GM11168 (cell line): ENCODE data around the gene ZNF81.
"Not testable (repeated sequence)": the region's sequence is repeated elsewhere in the genome, so short reads cannot be mapped to it uniquely, and the experiment has no call there.

ENCODE experiments used
- in situ Hi-C: fragments of 300-500 bp; cut with MboI; formaldehyde crosslinking; loops from one replicate; pipeline ENCODE4 v1.12.0; 2022; ENCODE audit warnings: low sequenced_read_pairs; ENCODE audit not compliant: unreplicated experiment

The ZNF81 gene

DNA sequence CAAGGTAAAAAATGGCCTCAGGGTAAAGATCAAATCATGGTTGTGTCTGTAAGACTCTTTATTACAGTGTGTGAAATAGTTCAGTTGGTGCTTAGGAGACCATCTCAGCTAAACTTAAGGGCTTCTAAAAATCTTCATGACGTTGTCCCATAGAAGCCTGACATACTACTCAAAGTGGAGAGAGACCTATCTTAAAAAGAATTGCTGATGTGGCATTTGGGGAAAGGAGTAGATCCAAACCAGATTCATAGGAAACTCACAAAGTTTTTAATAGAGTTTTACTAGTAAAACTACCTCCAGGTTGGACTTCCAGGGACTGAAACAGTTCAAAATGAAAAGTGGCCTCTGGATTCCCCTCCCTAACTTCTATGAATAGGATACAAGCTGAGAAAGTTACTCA, 81.6 kb downstream of the ZNF81 start:
- in situ Hi-C loops, result no loop called here

GRCh38 chrX:47927212-47927611, 90.5 kb downstream of the ZNF81 start:
- in situ Hi-C loops, result no loop called here

DNA sequence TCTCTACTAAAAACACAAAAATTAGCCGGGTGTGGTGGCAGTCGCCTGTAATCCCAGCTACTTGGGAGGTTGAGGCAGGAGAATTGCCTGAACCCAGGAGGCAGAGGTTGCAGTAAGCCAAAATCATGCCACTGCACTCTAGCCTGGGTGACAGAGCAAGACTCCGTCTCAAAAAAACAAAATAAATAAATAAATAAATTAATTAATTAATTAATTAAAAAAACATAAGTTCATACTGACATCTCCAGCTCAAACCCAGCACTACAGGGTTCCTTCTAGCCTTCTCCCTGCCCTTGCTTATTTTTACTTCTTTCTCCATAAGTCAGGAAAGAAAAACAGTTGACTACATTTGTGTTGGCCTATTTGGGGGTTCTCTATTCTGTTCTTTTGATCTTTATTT, 95.3 kb downstream of the ZNF81 start:
- in situ Hi-C loops, result not testable (repeated sequence)

GRCh38 chrX:47933946-47934345, 97.2 kb downstream of the ZNF81 start:
- in situ Hi-C loops, result no loop called here

DNA sequence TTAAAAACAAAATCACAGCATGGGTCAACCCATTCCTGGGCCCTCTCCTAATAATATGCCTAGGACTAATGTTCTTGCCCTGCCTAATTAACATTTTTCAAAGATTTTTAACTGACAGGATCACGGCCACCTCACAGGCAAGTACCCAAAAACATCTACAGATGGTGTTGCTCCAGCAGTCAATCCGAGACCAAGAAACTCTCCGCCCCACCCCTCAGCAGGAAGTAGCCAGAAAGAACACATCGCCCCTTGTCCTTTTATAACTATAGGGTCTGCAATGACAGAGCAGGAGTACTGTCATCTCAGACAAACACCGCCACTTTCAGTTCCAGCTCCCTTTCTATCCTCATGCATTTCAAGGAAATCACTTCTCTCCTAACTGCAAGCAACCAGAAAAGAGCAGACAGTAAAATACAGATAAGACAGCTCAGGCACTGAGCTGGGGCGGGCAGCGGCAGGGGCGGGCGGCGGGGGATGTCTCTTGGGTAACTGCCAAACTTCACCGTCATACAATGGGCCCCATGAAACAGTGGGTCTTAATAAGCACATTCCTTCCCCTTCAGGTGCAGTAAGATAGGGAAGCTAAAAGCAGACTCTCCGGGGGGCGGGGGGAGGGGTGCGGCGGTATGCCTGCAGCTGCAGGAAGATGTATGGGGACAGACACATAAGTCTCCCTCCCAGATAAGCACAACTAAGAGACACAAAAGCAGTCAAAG, 99.7 kb downstream of the ZNF81 start:
- in situ Hi-C loops, result no loop called here

GRCh38 chrX:47936940-47937317, 100.2 kb downstream of the ZNF81 start:
- in situ Hi-C loops, result no loop called here

GRCh38 chrX:47940448-47940847, 103.7 kb downstream of the ZNF81 start:
- in situ Hi-C loops, result no loop called here

DNA sequence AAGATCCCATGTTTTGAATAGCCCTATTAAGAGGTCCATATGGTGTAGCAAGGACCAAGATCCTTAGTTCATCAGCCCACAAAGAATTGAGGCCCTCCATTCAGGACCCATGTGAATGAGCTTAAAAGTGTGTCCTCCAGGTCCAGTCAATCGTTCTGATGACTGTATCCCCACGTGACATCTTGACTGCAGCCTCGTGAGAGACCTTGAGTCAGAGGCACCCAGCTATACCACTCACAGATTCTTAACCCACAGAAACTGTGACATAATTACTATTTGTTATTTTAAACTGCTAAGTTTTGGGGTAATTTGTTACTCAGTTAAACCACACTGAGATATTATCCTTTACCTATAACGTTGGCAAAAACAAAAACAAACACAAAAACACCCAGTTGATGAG, 104.7 kb downstream of the ZNF81 start:
- in situ Hi-C loops, result no loop called here

DNA sequence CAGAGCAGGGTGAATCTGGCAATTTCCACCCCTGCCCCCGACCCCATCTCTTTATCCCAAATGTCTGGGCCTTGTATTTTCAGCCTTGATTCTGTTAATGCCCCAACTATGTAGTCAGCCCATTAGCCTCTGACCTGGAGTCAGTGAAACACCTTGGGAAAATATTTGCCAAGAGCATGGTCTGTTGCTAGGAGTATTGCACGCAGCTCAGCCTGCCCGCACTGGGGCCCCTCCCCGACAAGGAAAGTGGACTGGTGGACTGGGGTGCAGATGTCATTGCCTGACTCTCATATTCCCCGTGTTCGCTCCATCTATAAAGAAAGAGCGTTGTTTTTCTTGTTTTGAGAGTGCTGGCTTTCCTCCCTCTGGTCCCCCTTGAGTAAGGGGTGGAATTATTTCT, 118.6 kb downstream of the ZNF81 start:
- in situ Hi-C loops, result not testable (repeated sequence)

DNA sequence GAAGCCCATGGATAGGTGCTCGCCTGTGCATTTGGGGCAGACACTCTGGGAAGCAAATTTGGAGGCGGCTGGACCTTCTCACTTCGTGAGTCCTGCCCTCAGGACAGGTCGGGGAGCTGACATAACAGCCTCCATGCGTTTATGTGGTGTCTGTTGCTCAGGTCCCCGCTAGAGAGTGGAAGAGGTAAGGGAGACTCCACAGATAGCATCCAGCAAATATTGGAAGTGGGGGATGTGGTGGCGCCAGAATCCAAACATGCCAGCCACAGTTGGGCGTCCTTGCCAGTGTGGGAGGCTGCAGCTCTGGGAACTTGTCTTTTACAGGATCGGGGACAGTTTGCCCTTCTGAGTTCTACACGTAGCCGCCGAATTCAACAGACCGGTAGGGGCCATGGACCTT, 119.3 kb downstream of the ZNF81 start:
- in situ Hi-C loops, result no loop called here

DNA sequence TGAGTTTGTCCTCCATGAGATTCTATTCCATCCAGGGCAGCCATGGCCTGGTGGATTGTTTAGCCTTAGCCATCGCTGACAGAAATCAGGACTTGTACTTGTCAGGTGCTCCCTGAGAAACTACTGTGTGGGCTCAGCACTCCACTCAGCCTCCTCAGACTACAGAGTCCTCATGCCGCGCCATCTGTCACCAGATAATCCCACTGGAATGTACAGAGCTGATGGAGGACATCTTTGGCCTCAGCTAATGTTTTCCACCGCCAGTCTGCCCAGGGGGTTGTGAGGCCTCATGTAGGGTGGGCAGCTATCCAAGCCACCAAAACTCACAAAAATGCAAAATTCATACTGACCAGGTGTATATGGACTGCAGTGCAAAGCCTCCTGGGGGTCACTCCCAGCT, 121.5 kb downstream of the ZNF81 start:
- in situ Hi-C loops, result not testable (repeated sequence)

- in situ Hi-C loops, result no loop called here
Measured at GRCh38 chrX:47958761-47959342, 122.2 kb downstream of the ZNF81 start.

GRCh38 chrX:47960406-47960805, 123.7 kb downstream of the ZNF81 start:
- in situ Hi-C loops, result no loop called here

DNA sequence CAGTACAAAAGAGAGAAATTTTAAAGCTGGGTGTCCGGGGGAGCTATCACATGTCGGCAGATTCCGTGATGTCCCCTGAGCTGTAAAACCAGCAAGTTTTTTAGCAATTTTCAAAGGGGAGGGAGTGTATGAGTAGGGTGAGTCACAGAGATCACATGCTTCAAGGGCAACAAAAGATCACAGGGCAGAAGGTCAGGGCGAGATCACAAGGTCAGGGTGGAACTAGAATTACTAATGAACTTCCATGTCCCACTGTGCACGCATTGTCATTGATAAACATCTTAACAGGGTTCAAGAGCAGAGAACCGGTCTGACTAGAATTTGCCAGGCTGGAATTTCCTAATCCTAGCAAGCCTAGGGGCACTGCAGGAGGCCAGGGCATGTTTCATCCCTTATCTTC, 125.1 kb downstream of the ZNF81 start:
- in situ Hi-C loops, result not testable (repeated sequence)

- in situ Hi-C loops, result not testable (repeated sequence)
Measured at GRCh38 chrX:47965526-47965925, 128.8 kb downstream of the ZNF81 start.
